TTC549 (cell line): ENCODE measurements around the gene ADRA1B.
"Not testable (repeated sequence)": the region's sequence is repeated elsewhere in the genome, so short reads cannot be mapped to it uniquely, and the experiment has no call there.

ENCODE experiments used
- FAIRE-seq: peaks from 2 replicates; lab custom pipeline; 2012; peaks lifted over from hg19 to GRCh38; lab: Jason Lieb, UNC

The ADRA1B gene

GRCh38 chr5:159971514-159971913, 55.2 kb downstream of the ADRA1B start:
- FAIRE-seq: no peak

DNA sequence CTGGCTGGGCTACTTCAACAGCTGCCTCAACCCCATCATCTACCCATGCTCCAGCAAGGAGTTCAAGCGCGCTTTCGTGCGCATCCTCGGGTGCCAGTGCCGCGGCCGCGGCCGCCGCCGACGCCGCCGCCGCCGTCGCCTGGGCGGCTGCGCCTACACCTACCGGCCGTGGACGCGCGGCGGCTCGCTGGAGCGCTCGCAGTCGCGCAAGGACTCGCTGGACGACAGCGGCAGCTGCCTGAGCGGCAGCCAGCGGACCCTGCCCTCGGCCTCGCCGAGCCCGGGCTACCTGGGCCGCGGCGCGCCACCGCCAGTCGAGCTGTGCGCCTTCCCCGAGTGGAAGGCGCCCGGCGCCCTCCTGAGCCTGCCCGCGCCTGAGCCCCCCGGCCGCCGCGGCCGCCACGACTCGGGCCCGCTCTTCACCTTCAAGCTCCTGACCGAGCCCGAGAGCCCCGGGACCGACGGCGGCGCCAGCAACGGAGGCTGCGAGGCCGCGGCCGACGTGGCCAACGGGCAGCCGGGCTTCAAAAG, 55.7 kb downstream of the ADRA1B start:
- FAIRE-seq: no peak

GRCh38 chr5:159972538-159973362, 56.5 kb downstream of the ADRA1B start:
- no peak for FAIRE-seq

- no peak for FAIRE-seq
These were observed 59.3 kb downstream of the ADRA1B start for GRCh38 chr5:159975462-159976019.

GRCh38 chr5:159976921-159977320, 60.6 kb downstream of the ADRA1B start:
- no peak for FAIRE-seq

- FAIRE-seq: no peak
These were observed 62.1 kb downstream of the ADRA1B start for GRCh38 chr5:159978358-159978757.

DNA sequence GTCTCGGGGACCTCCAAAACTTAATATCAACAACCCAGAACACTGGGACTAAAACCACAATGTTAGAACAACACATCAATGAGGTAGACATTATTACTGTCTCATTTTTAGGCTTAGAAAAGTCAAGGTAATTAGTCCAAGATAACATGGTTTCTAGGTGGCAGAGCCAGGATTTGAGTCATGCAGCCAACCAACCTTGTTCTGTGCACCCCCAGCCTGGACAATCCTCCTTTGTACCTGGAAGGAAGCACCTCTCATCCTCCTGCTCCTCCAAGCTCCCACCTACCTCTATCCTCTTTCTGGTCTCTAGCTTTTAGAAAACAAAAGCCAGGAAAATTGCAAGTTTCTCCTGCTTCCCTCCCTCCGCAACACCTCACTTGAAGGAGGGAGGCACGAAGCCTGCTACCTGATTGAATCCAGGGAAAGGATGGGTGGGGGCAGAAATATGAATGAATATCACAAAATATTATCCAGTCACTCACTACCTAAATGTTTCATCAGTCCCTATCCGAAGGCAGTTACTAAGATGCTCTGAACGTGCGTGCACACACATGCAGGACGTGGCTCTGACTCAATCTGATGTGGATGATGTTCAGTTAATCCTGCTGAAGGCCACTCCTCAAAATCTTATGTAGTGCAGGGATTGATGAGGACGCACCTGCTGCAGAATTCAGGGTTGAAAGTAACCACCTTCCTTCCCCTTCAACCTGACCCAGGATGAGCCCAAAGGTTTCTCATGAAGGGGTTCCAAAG, 66.3 kb downstream of the ADRA1B start:
- no peak for FAIRE-seq

GRCh38 chr5:159987031-159987674, 70.9 kb downstream of the ADRA1B start:
- FAIRE-seq: no peak

GRCh38 chr5:159990506-159990905, 74.2 kb downstream of the ADRA1B start:
- FAIRE-seq: no peak

GRCh38 chr5:159992566-159992965, 76.3 kb downstream of the ADRA1B start:
- no peak for FAIRE-seq

GRCh38 chr5:159993194-159993593, 76.9 kb downstream of the ADRA1B start:
- FAIRE-seq: no peak

- FAIRE-seq: no peak
These were observed 79.6 kb downstream of the ADRA1B start for GRCh38 chr5:159995907-159996306.

GRCh38 chr5:160001457-160001856, 85.2 kb downstream of the ADRA1B start:
- FAIRE-seq: no peak

DNA sequence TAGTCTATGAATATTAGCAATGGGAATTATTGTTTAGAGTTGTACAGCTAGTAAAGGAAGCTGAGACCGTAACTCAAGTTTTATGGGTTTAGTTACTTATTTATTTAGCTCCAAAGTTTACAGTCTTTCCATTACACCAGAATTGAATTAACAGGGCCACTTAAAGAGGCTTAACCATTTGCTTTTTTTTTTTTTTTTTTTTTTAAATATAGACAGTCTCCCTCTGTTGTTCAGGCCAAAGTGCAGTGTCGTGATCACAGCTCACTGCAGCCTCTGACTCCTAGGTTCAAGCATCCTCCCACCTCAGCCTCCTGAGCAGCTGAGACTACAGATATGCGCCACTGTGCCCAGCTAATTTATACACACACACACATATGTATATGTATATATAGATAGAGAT, 91.2 kb downstream of the ADRA1B start:
- no peak for FAIRE-seq

DNA sequence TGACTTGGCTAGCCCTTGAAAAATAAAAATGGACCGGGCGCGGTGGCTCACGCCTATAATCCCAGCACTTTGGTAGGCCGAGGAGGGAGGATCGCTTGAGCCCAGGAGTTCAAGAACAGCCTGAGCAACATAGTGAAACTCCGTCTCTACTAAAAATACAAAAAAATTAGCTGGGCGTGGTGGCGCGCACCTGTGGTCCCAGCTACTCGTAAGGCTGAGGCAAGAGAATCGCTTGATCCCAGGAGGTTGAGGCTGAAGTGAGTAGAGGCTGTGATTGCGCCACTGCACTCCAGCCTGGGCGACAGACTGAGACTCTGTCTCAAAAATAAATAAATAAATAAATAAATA, 92.2 kb downstream of the ADRA1B start:
- FAIRE-seq: not testable (repeated sequence)

DNA sequence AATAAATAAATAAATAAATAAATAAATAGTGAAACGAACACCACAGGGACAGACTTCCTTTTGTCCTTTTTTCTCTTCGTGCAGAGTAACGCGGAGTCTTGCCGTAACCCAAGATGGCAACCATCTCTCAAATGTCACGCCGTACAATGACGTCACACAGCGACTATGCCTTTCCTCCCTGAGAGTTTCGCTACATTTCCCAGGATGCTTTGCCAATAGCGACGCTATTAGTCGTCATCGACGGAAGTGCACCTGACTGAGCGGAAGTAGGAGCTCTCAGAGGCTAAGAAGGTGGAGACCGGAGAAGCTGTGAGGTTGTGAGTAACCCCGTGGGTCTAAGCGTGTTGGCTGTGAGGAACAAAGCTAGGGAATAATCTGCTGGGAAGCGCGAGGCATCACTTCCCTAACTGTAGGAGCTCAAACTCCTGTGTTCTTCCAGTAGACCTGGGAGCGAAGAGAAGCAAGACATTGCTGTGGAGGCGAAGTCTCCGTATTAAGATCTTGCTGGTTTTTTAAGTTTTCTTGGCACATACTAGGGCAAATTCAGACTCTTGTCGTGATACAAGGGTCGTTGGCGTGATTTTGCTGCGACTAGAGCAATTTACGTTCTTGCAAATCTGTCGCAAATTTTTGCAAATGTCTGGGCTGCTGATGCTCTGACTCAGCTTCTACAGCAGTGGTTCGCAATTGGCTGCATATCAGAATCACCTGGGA, 92.8 kb downstream of the ADRA1B start, which contains the start of gene TTC1:
TSS of gene TTC1 (plus strand) at position 263 of the 714 bp plus-strand sequence. CDS start 1,390 bp downstream, outside the sequence.
- peak; percentile 97 for FAIRE-seq

DNA sequence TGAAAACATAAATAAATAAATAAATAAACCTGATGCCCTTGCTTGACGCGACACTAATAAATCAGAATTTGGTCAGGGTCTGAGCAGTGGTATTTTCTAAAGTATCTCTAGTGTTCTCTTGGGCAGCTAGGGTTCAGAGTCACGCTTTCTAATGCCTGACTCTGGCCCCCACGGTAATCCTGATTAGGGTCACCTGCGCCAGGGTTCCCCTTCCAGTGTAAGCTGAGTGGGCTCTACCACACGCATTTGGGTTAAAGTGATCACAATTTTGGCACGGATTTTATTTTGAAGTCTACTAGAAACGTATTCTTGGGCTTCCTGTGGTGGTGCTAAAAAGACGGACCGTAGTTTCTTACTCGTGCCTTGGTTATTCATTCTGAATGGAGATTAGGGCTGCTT, 93.3 kb downstream of the ADRA1B start:
- FAIRE-seq: no peak

GRCh38 chr5:160011471-160011870, 95.2 kb downstream of the ADRA1B start:
- no peak for FAIRE-seq

DNA sequence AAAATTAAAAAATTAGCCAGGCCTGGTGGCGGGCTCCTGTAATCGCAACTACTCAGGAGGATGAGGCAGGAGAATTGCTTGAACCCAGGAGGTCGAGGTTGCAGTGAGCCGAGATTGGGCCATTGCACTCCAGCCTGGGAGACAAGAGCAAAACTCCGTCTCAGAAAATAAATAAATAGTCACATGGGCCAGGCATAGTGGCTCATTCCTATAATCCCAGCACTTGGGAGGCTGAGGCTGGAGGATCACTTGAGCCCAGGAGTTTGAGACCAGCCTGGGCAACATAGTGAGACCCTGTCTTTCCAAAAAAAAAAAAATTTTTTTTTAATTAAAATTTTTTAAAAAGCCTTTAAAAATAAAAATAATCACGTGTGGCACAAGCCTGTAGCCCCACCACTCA, 97.9 kb downstream of the ADRA1B start:
- not testable (repeated sequence) for FAIRE-seq

DNA sequence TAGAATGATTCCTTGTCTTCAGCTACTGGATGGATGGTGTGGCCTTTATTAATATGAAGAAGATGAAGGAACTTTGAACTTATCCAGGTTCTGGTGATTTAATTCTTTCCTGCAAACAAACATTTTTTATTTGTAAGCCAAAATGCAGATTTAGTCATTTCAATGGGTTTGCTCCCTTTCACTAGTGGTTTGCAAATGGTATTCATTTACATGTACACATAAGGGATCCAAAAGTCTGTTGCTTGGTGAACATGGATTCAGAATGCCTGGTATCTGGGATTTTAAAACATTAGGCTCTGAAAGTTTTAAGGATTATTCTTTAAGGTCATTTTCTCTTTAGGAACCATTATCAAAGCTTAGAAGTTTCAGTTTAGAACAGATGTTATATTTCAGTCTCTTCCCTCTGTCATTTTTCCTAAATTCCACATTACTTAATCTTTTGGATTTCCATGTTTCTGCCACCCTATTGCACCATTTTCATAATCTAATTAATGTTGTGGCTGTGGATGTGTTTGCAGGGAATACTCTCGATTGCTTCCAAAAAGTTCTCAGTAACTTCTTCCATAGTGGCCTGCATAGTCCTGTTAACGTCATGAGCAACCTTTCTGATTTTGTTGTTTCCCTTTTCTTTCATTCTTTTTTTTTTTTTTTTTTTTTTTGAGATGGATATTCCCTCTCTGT, 102.8 kb downstream of the ADRA1B start:
- FAIRE-seq: no peak

GRCh38 chr5:160020266-160020770, 104.0 kb downstream of the ADRA1B start:
- no peak for FAIRE-seq
